Tibial artery (tissue), 4 donors: ENCODE measurements around the gene MAN2A2.

Experiments
- DNase-seq, 2 donors: peaks; one replicate each; pipeline ENCODE4 v3.0.0-alpha.2; 2019
- H3K27ac ChIP-seq, 2 donors: fragments of 200-600 bp; sonication (generic) in 1 of 2; 1 replicate in 1 of 2; 2 replicates in 1 of 2; pipeline ENCODE4 v1.5.1; 2018 to 2019; ENCODE audit warnings: mild to moderate bottlenecking in 1 of 2
- H3K27me3 ChIP-seq, 2 donors: fragments of 200-600 bp; sonication (generic) in 1 of 2; one replicate each; pipeline versions ENCODE4 v1.5.1 to v1.6.0; 2016 to 2019
- H3K36me3 ChIP-seq, 3 donors: fragments of 200-600 bp; sonication (generic) in 2 of 3; one replicate each; pipeline ENCODE4 v1.5.1; 2016 to 2019; ENCODE audit warnings: mild to moderate bottlenecking in 2 of 3
- H3K4me1 ChIP-seq, 4 donors: fragments of 200-600 bp; sonication (generic) in 2 of 4; 1 replicate in 3 of 4; 2 replicates in 1 of 4; pipeline ENCODE4 v1.5.1; 2016 to 2019
- H3K4me3 ChIP-seq, 2 donors: fragments of 200-600 bp; sonication (generic) in 1 of 2; 1 replicate in 1 of 2; 2 replicates in 1 of 2; pipeline ENCODE4 v1.5.1; 2018 to 2019; ENCODE audit warnings: mild to moderate bottlenecking in 2 of 2
- H3K9me3 ChIP-seq, 3 donors: fragments of 200-600 bp; sonication (generic) in 1 of 3; one replicate each; pipeline ENCODE4 v1.5.1; 2016 to 2019
- CTCF ChIP-seq, 2 experiments: fragments of 200-600 bp in 1 of 2; fragments of 450-650 bp in 1 of 2; IDR thresholded peaks; one replicate each; pipeline ENCODE4 v1.5.1; 2017 to 2019; ENCODE audit warnings: antibody characterized with exemption in 2 of 2, mild to moderate bottlenecking in 1 of 2, moderate library complexity in 1 of 2
- intact Hi-C: fragments of 100-400 bp; cut with DNase I; formaldehyde crosslinking; loops from one replicate; pipeline ENCODE4 v1.15.0; 2023; ENCODE audit warnings: low total_unique reads

MAN2A2 gene

DNA sequence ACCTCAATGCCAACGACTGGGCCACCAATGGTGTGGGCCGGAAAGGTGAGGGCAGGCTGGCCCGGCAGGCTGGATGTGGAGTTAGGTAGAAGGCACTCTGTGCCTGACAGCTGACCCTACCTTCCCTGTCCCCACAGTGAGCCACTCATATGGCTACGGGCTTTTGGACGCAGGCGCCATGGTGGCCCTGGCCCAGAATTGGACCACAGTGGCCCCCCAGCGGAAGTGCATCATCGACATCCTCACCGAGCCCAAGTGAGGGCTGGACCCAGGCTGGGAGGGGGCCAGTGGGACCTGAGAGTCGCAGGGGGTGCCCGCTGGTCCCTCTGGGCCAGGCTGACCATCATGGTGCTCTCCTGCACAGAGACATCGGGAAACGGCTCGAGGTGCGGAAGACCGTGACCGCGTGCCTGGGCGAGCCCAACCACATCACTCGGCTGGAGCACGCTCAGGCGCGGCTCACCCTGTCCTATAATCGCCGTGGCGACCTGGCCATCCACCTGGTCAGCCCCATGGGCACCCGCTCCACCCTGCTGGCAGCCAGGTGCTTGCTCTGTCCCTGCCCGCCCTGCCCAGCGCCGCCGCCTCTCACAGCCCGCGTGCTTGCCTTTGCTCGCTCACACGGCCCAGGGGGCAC lies 23.3 kb upstream of the MAN2A2 start:
- Histone ChIP-seq H3K9me3 (no peaks in the 10 kb centered on the region), H3K4me1 (peaks cover 0 to 22% (median 18%) of the 10 kb centered on the region in 4 donors), H3K36me3 (peaks cover 45 to 73% (median 72%) of the 10 kb centered on the region in 3 donors), H3K4me3 (no peak overlapping the region), H3K27me3 (no peaks in the 10 kb centered on the region), H3K27ac (no peak overlapping the region)
- DNase-seq, result peak in 1 of 2 donors; percentile 64
- no peak for TF ChIP-seq CTCF (IDR thresholded peaks at IDR 0.05)
- intact Hi-C loops, result no loop called here

GRCh38 chr15:90880381-90881145 lies 22.5 kb upstream of the MAN2A2 start:
- intact Hi-C loops, result no loop called here
- Histone ChIP-seq H3K4me3 (no peak overlapping the region), H3K9me3 (no peaks in the 10 kb centered on the region), H3K27ac (no peak overlapping the region), H3K27me3 (no peaks in the 10 kb centered on the region), H3K4me1 (peaks cover 0 to 30% (median 23%) of the 10 kb centered on the region in 4 donors), H3K36me3 (peaks cover 45 to 73% (median 70%) of the 10 kb centered on the region in 3 donors)
- no peak for TF ChIP-seq CTCF (IDR thresholded peaks at IDR 0.05)
- peak in 1 of 2 donors; percentile 64 for DNase-seq

GRCh38 chr15:90881181-90881977 lies 21.7 kb upstream of the MAN2A2 start:
- peaks cover 0 to 38% (median 25%) of the 10 kb centered on the region in 4 donors for H3K4me1 ChIP-seq
- intact Hi-C loops, result no loop called here
- H3K9me3 ChIP-seq, result no peaks in the 10 kb centered on the region
- no peak overlapping the region for H3K4me3 ChIP-seq
- H3K27ac ChIP-seq, result peak overlapping the region in 1 of 2 donors; percentile 98
- peaks cover 38 to 65% (median 62%) of the 10 kb centered on the region in 3 donors for H3K36me3 ChIP-seq
- no peaks in the 10 kb centered on the region for H3K27me3 ChIP-seq
- no peak for TF ChIP-seq CTCF (IDR thresholded peaks at IDR 0.05)
- peak in 1 of 2 donors; percentile 69 for DNase-seq

DNA sequence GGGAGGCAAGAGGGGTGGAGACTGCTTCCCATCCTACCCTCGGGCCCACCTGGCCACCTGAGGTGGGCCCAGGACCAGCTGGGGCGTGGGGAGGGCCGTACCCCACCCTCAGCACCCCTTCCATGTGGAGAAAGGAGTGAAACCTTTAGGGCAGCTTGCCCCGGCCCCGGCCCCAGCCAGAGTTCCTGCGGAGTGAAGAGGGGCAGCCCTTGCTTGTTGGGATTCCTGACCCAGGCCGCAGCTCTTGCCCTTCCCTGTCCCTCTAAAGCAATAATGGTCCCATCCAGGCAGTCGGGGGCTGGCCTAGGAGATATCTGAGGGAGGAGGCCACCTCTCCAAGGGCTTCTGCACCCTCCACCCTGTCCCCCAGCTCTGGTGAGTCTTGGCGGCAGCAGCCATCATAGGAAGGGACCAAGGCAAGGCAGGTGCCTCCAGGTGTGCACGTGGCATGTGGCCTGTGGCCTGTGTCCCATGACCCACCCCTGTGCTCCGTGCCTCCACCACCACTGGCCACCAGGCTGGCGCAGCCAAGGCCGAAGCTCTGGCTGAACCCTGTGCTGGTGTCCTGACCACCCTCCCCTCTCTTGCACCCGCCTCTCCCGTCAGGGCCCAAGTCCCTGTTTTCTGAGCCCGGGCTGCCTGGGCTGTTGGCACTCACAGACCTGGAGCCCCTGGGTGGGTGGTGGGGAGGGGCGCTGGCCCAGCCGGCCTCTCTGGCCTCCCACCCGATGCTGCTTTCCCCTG lies 21.0 kb upstream of the MAN2A2 start:
- intact Hi-C loops, result no loop called here

More for the DNA sequence above, 21.0 kb upstream of the MAN2A2 start:
- DNase-seq, result peak in 1 of 2 donors; percentile 68
- Histone ChIP-seq H3K27me3 (no peaks in the 10 kb centered on the region), H3K4me1 (peaks cover 0 to 38% (median 25%) of the 10 kb centered on the region in 4 donors), H3K9me3 (no peaks in the 10 kb centered on the region), H3K27ac (peak overlapping the region in 1 of 2 donors; percentile 98), H3K4me3 (no peak overlapping the region), H3K36me3 (peaks cover 30 to 62% (median 59%) of the 10 kb centered on the region in 3 donors)
- TF ChIP-seq CTCF (IDR thresholded peaks at IDR 0.05), result no peak
